HG02840 (cell line): ENCODE measurements around the gene FCRL5.

Experiments
- ATAC-seq: cut with Tn5 transposase; IDR thresholded peaks from one replicate; pipeline ENCODE4 v1.9.1; 2021; ENCODE audit warnings: mild to moderate bottlenecking, moderate library complexity, moderate number of reproducible peaks; ENCODE audit not compliant: unreplicated experiment, low FRiP score

Gene FCRL5

DNA sequence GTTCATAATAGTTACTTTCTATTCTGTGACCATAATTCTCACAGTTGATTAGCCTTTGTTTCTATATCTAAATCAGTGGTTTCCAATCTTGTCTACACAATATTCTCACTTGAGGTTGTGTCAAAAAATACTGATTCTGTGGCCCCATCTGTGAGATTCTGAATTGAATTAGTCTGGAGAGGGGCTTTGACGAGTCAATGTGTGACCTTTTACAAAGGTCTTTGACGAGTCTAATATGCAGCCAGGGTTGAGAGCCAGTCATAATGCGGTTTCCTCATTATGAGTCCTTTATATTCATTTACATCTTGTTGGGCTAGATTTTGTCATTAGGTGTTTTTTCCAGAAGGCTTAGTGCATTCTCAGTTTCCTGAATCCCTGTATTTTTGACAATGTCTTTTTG is 19.7 kb downstream of the FCRL5 start:
- ATAC-seq, result no peak

DNA sequence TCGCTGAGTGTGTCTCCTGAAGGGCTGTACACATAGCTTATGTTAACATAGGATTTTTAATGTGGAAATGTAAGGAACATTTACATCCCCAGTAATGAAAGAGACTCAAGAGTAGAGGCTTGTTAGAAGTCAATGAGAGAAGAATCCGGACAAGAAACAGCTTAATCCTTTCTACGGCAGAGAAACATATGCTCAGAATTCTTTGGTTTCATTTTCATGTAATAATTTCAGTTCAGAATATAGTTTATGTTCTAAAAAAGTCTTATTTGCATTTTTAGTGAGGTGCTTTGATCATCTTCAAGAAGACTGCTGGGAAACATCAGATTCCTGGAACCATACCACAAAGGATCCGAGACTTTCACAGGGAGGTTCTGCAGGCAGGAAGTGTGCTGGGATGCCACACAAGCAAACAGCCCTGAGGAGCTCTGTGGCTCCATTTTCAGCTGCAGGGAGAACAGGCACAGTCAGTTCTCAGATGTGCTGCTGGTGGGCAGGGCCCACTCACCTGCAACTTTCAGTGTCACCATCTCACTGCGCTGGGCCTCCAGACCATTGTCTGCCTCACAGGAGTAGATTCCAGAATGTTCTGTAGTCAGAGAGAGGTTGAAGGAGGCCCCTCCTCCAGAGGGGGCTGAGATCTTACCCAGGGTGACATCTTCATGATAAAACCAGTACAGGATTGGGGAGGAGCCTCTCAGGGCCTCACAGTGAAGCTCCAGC is 28.4 kb downstream of the FCRL5 start:
- no peak for ATAC-seq

DNA sequence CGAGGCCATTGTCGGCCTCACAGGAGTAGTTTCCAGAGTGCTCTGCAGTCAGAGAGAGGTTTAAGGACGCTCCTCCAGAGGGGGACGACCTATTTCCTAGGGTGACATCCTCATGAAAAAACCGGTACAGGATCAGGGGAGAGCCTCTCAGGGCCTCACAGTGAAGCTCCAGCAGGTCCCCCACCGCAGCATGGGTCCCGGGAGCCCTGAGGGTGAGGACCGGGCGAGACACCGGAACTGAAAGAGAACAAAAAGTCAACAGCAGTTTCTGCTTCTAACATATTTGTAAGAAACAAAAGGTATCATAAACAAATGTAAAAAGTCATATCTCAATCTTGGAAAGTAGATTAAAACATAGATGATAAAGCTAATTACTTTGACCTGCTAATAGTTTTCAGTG is 31.3 kb downstream of the FCRL5 start:
- no peak for ATAC-seq

DNA sequence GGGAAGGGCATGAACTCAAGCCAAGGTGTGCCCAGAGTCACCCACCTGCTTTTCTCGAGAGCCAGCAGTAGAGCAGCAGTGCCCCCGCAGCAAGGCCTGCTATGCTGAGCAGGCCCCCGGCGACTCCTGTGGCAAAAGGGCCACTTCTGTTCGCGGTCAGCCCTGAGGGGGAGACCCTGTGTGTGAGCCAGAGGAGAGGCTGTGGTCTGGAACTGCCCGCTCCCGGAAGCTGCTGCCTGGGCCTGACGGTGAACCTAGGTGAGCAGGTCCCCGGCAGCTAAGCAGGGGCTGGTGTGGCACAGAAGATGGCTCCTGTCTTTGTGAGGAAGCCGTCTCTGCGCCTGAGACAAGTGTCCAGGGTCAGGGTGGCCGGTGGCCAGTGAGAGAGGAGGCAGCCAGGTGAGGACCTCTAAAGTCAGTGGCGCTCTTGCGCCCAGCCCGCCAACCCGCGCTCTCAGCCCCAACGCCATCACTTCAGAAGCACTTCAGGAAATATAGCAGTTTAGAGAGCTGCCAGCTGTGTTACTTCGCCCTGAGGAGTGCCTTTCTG is 31.9 kb downstream of the FCRL5 start:
- no peak for ATAC-seq

DNA sequence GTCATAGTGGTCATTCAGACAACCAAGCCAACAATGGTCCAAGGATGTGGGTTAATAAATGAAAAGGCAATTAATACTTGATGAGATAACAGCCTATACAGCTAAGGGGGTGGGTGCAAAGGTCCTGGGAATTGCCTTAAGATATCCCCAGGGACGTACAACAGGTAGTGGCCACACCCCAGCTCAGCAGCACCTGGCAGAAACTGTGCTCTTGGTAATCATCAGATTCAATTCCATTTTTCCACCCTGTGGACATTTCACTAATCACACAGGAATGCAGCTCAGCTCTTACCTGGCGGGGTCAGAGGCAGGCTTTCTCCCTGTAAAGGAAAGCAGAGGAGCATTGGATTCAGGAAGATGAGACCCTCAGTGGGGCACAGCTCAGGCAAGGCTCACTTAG is 32.9 kb downstream of the FCRL5 start:
- no peak for ATAC-seq

DNA sequence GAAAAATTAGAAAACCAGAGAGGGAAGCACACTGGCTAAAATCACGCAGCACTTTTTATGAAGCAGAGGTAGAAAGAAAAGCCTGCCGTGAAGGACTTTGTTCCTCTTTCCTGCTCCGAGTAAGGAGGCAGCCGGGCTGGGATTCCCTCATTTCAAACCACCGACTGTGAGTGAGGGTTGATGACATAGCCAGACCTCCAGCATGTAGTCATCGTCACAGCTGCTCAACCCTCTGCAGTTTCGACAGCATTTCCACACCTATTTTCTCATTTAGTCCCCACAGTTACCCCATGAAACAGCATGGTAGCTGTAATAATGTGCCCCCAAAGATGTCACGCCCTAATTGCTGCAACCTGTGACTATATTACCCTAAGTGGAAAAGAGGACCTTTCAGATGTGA is 35.3 kb downstream of the FCRL5 start:
- ATAC-seq, result no peak

DNA sequence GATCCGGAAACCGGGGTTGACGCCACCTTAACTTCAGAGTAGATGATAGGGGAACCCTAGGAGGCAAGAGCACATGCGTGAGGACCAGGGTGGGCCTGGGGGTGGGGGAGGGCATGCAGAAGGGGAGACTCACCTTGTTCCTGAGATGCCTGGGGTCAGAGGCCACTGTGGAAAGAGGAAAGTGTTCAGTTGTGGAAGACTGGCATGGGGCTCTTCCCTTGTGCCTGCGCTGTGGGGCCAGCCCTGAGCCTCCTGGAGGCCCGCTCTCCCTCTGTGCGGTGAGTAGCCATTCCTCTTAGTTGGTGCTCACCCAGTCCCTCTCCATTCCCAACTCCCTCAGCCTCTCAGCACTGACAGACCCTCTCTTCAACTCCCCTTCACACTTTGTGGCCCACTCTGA is 36.6 kb downstream of the FCRL5 start:
- no peak for ATAC-seq

DNA sequence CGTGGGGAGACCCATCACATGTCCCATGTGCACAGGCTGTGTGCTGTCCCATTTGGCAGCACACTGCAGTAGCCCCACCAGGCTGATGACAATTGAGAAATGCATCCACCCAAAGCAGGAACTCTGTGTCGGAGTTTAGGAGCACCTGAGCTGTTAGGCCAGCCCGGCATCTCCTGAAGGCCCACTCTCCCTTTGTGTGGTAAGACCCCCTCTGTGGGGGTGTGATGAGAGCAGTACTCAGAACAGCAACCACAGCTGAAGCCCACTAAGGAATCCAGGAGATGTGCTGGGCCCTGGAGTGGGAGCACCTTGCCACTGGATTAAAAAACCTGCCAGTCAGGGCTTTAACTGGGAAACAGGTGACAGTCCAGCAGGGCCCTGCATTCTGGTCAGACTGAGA is 37.2 kb downstream of the FCRL5 start:
- ATAC-seq, result no peak

DNA sequence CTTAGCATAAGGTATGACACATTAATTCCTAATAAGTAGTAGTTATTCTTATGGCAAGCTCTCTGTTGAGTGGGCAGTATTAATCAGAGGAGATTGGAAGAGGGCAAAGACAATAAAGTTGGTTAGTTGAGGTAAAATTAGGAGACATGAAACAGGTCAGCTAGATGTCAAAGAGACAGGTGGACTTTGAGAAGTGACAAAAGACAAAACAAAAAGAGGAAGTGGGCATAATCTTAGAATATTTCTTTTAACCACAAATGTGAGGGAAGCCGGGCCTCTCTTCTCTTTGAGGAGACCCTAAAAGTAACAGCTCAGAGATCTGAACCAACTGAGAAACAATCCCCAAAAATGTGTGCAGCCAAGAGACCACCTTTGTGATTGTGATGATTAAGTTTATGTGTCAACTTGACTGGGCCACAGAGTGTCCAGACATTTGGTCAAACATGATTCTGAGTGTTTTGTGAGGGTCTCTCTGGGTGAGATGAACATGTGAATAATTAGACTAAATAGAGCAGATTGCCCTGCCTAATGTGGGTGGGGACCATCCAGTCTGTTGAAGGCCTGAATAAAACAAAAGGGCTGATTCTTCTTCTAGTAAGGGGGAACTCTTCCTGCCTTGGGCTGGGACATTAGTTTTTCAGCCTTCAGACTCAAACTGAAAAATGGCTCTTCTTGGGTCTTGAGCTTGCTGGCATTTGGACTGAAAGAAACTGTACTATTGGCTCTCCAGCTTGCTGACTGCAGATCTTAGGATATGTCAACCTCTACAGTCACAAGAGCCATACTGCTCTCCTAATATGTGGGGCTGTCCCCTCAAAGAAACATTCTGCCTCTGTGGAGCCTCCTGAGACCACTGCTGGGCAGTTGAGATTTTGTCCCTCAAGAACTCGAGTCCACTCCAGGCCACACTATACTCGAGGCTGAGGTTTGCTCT is 40.0 kb downstream of the FCRL5 start:
- ATAC-seq, result no peak

DNA sequence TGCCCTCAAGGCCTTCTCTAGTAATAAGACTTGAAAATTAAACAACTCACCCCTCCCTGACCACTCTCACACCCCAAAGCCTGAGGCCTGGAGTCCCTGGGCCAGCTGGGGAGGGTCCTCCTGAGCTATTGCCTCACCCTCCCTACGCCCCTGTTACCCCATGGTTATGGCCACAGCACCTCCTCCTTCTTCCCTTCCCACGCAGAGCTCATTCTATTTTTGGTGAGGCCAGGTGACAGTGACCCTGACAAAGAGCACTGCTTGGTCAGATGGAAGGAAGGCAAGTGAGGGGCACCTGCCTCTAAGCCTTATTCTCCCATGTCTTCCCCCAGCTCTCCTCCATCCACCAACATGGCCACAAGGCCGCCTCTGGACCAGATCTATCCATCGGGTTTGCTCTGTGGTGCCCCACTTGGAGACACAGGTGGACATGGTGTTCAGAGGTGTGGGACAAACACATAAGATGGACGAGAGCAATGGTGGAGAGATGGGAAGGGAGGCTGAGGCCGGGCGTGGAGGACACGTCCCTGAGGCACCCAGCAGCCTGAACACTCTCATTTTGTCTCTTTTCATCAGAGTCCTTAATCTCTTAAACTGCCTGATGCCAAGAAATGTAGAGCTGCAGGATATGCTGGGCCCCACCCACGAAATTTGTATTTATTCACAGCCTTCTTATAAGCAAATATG is 42.6 kb downstream of the FCRL5 start:
- ATAC-seq, result no peak

DNA sequence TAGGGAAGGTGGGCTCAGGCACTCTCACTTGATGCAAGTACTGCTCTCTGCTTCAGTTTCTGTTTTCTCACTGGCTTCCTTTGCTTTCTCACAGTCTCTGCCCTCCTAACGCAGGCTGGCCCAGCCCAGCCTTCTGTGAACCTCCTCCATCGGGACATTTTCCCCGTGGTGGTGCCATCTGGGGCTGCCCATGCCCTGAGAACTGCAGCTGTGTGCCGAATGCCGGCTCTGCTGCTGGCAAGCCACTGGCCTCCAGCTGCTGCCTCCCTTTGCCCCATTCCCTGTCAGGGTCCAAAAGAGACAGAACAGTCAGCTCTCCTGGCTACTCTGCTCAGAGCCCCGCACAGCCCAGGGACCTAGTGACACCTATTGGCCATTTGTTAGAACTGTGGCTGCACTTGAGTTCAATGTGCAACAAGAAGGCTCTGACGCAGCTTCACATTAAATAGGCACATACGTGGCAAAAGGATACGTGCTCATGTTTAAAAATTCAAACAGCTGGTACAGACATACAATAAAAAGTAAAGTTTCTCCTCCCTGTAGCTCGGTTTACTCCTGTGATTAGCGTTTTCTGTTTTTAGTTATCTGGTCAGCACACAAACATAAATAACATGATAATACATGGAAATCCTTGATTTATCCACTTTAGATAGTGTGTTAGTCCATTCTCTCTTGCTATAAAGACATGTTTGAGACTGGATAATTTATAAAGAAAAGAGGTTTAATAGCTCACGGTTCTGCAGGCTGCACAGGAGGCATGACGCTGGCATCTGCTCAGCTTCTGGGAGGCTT is 46.6 kb downstream of the FCRL5 start:
- no peak for ATAC-seq

DNA sequence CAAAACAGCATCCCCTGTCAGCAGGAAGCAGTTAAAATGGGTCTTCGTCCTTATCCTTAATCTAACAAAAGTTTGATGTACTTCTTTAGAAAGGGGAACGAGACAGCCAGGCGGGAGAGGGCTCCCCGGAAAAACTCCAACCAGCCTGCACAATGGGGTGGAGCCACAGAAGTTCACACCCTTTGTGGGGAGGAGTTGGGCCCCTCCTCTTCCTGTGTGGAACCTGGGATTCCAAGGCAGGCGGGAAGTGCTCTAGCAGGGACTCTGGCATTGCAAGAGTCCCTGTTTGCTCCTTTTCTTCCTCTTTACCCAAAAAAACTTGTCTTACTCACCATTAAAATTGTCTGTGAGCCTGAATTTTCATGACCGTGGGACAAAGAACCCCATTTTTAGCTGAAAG is 47.7 kb downstream of the FCRL5 start:
- ATAC-seq, result no peak

DNA sequence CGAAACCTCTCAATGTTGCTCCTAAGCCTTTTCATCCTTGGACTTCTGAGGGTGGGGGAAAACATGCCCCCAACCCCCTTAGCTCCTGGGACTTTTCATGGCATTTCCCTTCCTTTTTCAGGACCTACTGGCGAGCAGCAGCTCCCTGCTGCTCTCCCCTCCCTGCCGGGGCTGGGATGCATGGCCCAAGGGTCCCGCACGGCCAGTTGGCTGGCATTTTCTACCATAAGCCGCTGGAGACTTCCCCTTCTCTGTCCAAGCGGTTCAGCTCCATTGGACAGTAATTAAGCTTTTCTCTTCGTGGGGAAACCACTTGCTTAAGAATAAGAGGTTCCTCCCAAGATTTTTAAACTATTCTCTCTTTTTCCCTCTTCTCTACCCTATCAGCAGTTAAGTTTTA is 52.8 kb downstream of the FCRL5 start:
- no peak for ATAC-seq

DNA sequence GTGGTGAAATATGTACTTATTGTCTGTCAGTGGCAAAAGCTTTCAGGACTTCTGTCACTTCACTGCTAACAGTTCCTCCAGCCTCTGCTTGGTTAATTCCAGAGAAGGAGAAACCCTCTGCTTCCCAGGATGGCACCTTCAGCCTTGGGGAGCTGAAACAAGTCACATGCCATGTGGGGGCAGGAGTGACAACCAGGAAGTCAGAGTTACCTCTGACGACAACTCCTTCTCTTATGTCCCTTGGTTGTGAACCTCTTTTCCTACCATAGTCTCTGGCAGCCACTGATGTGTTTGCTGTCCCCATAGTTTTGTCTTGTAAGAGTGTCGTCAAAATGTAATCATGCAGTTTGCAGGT is 53.6 kb downstream of the FCRL5 start:
- ATAC-seq, result no peak

DNA sequence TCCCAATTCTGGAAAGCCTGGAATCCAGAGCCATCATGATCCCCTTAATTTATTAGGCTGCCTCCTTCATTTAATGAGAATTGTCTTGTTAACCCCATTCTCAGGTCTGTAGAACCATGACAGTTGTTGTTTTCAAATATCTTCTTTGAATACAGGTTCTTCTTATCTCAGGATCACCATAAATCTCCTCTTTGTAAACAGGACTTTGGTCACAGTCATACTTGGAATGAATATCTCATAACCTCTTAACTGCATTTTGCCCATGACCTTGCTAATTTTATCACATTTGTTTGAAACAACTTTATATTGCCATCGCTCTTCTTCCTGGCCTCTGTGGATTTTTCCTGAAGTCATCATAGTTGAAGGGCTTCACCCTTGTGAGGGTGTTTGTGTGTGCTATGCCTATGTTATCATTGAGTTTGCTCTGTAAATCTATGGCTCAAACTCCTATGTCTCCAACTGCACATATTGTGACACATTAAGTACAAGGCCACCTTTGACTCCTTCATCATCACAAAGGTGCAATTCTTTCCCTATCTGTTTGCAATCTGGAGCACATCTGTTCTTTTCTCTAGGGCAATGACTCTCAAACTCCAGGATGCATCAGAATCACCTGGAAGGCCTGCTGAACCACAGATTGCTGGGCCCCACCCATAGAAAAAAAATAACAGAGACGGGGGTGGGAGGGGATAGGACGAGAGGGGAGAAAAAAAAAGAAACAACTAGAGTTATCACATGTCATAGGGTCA is 54.2 kb downstream of the FCRL5 start:
- no peak for ATAC-seq

DNA sequence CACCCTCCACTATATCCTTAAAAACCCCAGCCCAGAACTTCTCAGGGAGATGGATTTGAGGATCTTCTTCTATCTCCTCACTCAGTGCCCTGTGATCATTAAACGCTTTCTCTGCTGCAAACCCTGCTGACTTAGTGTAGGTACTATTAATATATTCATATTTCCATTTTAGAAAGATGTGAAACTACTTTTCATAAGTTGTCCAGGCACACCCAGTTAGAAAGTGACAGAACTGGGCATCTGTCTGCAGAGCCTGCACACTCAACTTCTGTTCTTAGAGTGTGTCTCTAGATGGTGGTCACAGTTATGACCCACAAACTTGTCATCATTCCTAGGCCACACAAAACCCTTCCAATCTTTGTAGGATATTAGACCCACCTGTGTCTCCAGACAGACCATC is 55.0 kb downstream of the FCRL5 start:
- no peak for ATAC-seq

DNA sequence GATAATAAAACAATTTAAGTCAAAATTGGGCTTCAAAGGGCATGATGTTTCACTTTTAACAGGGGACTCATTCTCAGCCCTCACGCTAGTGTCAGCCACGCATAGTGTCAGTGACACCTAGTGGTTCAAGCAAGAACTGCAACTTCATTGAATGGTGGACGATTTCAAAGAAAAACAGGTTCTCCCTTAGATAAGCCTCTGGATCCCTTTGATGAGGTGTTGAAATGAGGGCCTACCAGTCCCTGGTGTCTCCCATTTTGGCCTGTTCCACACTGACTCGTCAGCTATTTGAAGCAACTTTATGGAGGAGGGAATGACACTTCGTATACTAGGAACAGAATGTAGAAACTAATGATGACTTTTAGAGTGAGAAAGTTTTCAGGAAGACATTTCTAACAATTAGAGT is 56.2 kb downstream of the FCRL5 start:
- ATAC-seq, result no peak

DNA sequence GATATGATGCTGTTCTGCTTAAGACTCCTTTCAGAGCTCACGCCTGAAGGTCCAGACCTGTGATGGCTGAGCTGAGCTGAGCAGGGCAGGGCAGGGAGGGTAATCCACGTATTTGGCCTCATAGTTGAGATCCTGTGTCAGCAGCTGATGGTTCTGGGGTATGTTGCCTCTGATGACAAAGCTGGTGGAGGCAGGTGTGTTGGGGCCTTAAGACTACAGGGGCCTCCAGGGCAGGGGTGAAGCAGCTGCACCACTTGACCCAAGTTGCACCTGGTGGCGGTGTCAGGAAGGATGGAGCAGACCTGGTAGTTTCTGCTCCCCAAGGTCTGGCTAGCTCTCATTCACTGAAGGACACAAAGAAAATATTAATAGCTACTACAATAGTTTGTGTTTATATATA is 57.0 kb downstream of the FCRL5 start:
- ATAC-seq, result no peak

DNA sequence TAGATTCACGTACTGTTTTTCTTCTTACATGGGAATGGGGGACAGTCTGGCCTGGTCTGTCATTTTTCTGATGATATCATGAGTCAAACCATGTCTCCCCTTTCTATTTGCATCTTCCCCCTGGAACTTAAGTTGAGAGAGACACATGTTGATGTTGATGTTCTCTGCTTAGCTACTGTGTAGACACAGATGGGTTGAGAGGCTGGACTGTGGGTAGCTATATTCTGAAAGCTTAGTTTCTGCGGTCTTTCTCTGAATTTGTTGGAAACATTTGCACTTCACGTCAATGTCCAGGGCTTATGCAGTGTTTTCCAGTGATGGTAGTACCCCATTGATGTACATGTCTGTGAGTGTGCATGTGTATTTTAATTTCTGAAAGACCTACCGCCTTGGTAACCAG is 58.2 kb downstream of the FCRL5 start:
- no peak for ATAC-seq
